IMR-90 (cell line): ENCODE data around the gene FBXO34. TPM values are rescaled to one million over a fixed set of nuclear protein-coding genes. Genes with fewer than 3 reads are reported as not detected.

Experiments
- ATAC-seq: fragments of 200-7000 bp; cut with Tn5 transposase; 2 replicates; pipeline ENCODE4 v1.9.1; 2020; ENCODE audit warnings: low read depth, mild to moderate bottlenecking, moderate library complexity
- BruUV-seq: library from RNA; stranded (reverse); fragments of 400-500 nt; replicated peaks from 2 replicates; lab custom pipeline; 2021; lab: Mats Ljungman, UMichigan
- CTCF ChIA-PET: fragments of 300-600 bp; formaldehyde crosslinking; extraction: SDS; loops from one replicate; lab custom pipeline; 2021; ENCODE audit warnings: antibody characterized with exemption; lab: Yijun Ruan, JAX
- POLR2A ChIA-PET: fragments of 300-600 bp; sonication (Branson Sonifier 250); formaldehyde crosslinking; loops from one replicate; lab custom pipeline; 2022; ENCODE audit warnings: antibody characterized with exemption; ENCODE audit not compliant: unreplicated experiment; lab: Charles Lee
- DNase-seq: peaks from one replicate; pipeline ENCODE4 v3.0.0; 2013
- H2AFZ ChIP-seq: replicated peaks from 2 replicates; pipeline ENCODE3; 2013; ENCODE audit warnings: low read length, mild to moderate bottlenecking; ENCODE audit not compliant: poor library complexity
- H2AK5ac ChIP-seq: 2 replicates; pipeline ENCODE4 v1.6.1; 2013; ENCODE audit warnings: low read depth, low read length, inconsistent platforms
- H2AK9ac ChIP-seq: replicated peaks from 2 replicates; pipeline ENCODE3; 2013; ENCODE audit warnings: mild to moderate bottlenecking, low read depth, low read length, moderate library complexity; ENCODE audit not compliant: poor library complexity
- H2BK120ac ChIP-seq: 2 replicates; pipeline ENCODE4 v1.6.1; 2013; ENCODE audit warnings: low read depth, low read length, inconsistent platforms
- H2BK15ac ChIP-seq: 3 replicates; pipeline ENCODE4 v1.6.1; 2013; ENCODE audit warnings: low read depth, low read length, inconsistent platforms
- H2BK20ac ChIP-seq: 2 replicates; pipeline ENCODE4 v1.6.1; 2013; ENCODE audit warnings: low read depth, mild to moderate bottlenecking, inconsistent platforms, low read length, moderate library complexity
- H2BK5ac ChIP-seq: 2 replicates; pipeline ENCODE4 v1.6.1; 2013; ENCODE audit warnings: mild to moderate bottlenecking, low read depth, low read length, inconsistent platforms; ENCODE audit not compliant: poor library complexity, severe bottlenecking
- H3K14ac ChIP-seq: replicated peaks from 2 replicates; pipeline ENCODE4 v1.6.1; 2013; ENCODE audit warnings: low read depth, low read length, inconsistent platforms
- H3K18ac ChIP-seq: 2 replicates; pipeline ENCODE4 v1.6.1; 2013; ENCODE audit warnings: low read depth, low read length, control low read depth
- H3K23ac ChIP-seq: 2 replicates; pipeline ENCODE4 v1.6.1; 2013; ENCODE audit warnings: low read depth, low read length, inconsistent platforms
- H3K27ac ChIP-seq: 2 replicates; pipeline ENCODE4 v1.5.1; 2013; ENCODE audit warnings: mild to moderate bottlenecking, control low read depth, low read length; ENCODE audit not compliant: insufficient read depth
- H3K27me3 ChIP-seq: 2 replicates; pipeline ENCODE4 v1.6.1; 2013; ENCODE audit warnings: low read length; ENCODE audit not compliant: control insufficient read depth, insufficient read depth
- H3K36me3 ChIP-seq: 2 replicates; pipeline ENCODE4 v1.6.1; 2013; ENCODE audit warnings: low read length, mixed read lengths; ENCODE audit not compliant: control insufficient read depth, insufficient read depth
- H3K4ac ChIP-seq: 2 replicates; pipeline ENCODE4 v1.6.1; 2013; ENCODE audit warnings: low read depth, low read length, inconsistent platforms
- H3K4me1 ChIP-seq: 2 replicates; pipeline ENCODE4 v1.6.1; 2013; ENCODE audit warnings: low read length, mixed read lengths; ENCODE audit not compliant: control insufficient read depth, insufficient read depth
- H3K4me2 ChIP-seq: 2 replicates; pipeline ENCODE4 v1.6.1; 2013; ENCODE audit warnings: low read depth, mild to moderate bottlenecking, control low read depth, low read length, moderate library complexity
- H3K4me3 ChIP-seq: 2 replicates; pipeline ENCODE4 v1.5.1; 2013; ENCODE audit warnings: low read depth, mild to moderate bottlenecking, control low read depth, low read length, moderate library complexity; ENCODE audit not compliant: insufficient read depth
- H3K56ac ChIP-seq: 2 replicates; pipeline ENCODE4 v1.6.1; 2013; ENCODE audit warnings: low read length, inconsistent platforms; ENCODE audit not compliant: insufficient read depth; ENCODE audit errors: extremely low read depth
- H3K79me1 ChIP-seq, 2 experiments: 2 replicates each; pipeline ENCODE4 v1.6.1; 2013; ENCODE audit warnings: low read length in 2 of 2, inconsistent platforms in 1 of 2, low read depth in 1 of 2
- H3K9ac ChIP-seq: 2 replicates; pipeline ENCODE4 v1.6.1; 2013; ENCODE audit warnings: low read depth, low read length, control low read depth
- H3K9me1 ChIP-seq: 2 replicates; pipeline ENCODE4 v1.6.1; 2013; ENCODE audit warnings: low read length, inconsistent platforms; ENCODE audit not compliant: insufficient read depth
- H3K9me3 ChIP-seq: 2 replicates; pipeline ENCODE4 v1.6.1; 2013; ENCODE audit warnings: low read length; ENCODE audit not compliant: control insufficient read depth, insufficient read depth
- H4K20me1 ChIP-seq: 2 replicates; pipeline ENCODE4 v1.6.1; 2013; ENCODE audit warnings: low read length, inconsistent platforms; ENCODE audit not compliant: insufficient read depth
- H4K5ac ChIP-seq: 2 replicates; pipeline ENCODE4 v1.6.1; 2013; ENCODE audit warnings: mild to moderate bottlenecking, low read depth, low read length, control low read depth
- H4K8ac ChIP-seq, 2 experiments: 2 replicates each; pipeline ENCODE4 v1.6.1; 2013; ENCODE audit warnings: low read depth in 2 of 2, low read length in 2 of 2, control low read depth in 1 of 2, inconsistent platforms in 1 of 2
- H4K91ac ChIP-seq: 2 replicates; pipeline ENCODE4 v1.6.1; 2013; ENCODE audit warnings: low read depth, low read length, inconsistent platforms; ENCODE audit not compliant: insufficient read depth
- BHLHE40 ChIP-seq: fragments of 150-350 bp; IDR thresholded peaks from 2 replicates; pipeline ENCODE4 v1.6.1; 2016; ENCODE audit warnings: mild to moderate bottlenecking, low read depth, low read length
- CEBPB ChIP-seq: IDR thresholded peaks from 2 replicates; pipeline ENCODE4 v1.6.1; 2012; ENCODE audit warnings: low read depth, low read length, improper control_type of control experiment
- CTCF ChIP-seq: conservative IDR thresholded peaks from 2 replicates; pipeline ENCODE4 v1.5.1; 2012; ENCODE audit warnings: mild to moderate bottlenecking, low read depth, low read length, improper control_type of control experiment
- FOS ChIP-seq: fragments of 150-350 bp; IDR thresholded peaks from 2 replicates; pipeline ENCODE4 v1.6.1; 2016; ENCODE audit warnings: low read depth, low read length
- MAFK ChIP-seq: IDR thresholded peaks from 2 replicates; pipeline ENCODE4 v1.6.1; 2012; ENCODE audit warnings: low read depth, low read length, improper control_type of control experiment
- MAZ ChIP-seq: IDR thresholded peaks from 2 replicates; pipeline ENCODE4 v1.6.1; 2012; ENCODE audit warnings: low read depth, mild to moderate bottlenecking, low read length, improper control_type of control experiment, moderate library complexity, borderline replicate concordance
- MXI1 ChIP-seq: IDR thresholded peaks from 2 replicates; pipeline ENCODE4 v1.6.1; 2012; ENCODE audit warnings: low read depth, mild to moderate bottlenecking, low read length, moderate library complexity, borderline replicate concordance
- NFE2L2 ChIP-seq: fragments of 150-350 bp; IDR thresholded peaks from 2 replicates; pipeline ENCODE4 v1.6.1; 2016; ENCODE audit warnings: low read depth, mild to moderate bottlenecking, low read length
- POLR2A ChIP-seq: IDR thresholded peaks from 2 replicates; pipeline ENCODE4 v1.6.1; 2012; ENCODE audit warnings: mild to moderate bottlenecking, low read depth, low read length
- RAD21 ChIP-seq: IDR thresholded peaks from 2 replicates; pipeline ENCODE4 v1.6.1; 2012; ENCODE audit warnings: low read length, improper control_type of control experiment
- RFX5 ChIP-seq: IDR thresholded peaks from 2 replicates; pipeline ENCODE4 v1.8.0; 2012; ENCODE audit warnings: low read depth, mild to moderate bottlenecking, low read length, moderate library complexity
- SMC3 ChIP-seq: fragments of 150-350 bp; IDR thresholded peaks from 2 replicates; pipeline ENCODE4 v1.6.1; 2016; ENCODE audit warnings: low read depth, mild to moderate bottlenecking, antibody characterized with exemption, low read length, moderate library complexity
- USF2 ChIP-seq: fragments of 150-350 bp; IDR thresholded peaks from 2 replicates; pipeline ENCODE4 v1.6.1; 2017; ENCODE audit warnings: mild to moderate bottlenecking, antibody characterized with exemption, low read length, low read depth
- WGBS, 2 experiments: methylation state at CpG; one replicate each; pipeline versions ENCODE4 v1.1.5 to v1.1.7; 2013; ENCODE audit warnings: missing lambda C conversion rate in 2 of 2; ENCODE audit not compliant: insufficient read length in 1 of 2; ENCODE audit errors: extremely low coverage in 2 of 2; 5-methylcytosine and 5-hydroxymethylcytosine counted together
- dilution Hi-C: fragments of 300-500 bp; cut with HindIII; formaldehyde crosslinking; loops from one replicate; pipeline ENCODE4 v1.14.3; 2018; ENCODE audit warnings: low sequenced_read_pairs; ENCODE audit not compliant: unreplicated experiment
- in situ Hi-C: fragments of 300-500 bp; cut with MboI; formaldehyde crosslinking; loops from 3 replicates; pipeline ENCODE4 v1.14.3; 2019; ENCODE audit warnings: low sequenced_read_pairs, inconsistent platforms, mixed read lengths
- intact Hi-C: fragments of 100-400 bp; cut with micrococcal nuclease; formaldehyde crosslinking; loops from 2 replicates; pipeline ENCODE4 v1.10.0; 2022
- polyA plus RNA-seq, 3 experiments: library from polyadenylated mRNA; depleted of rRNA; stranded (reverse); fragments of >200 nt; gene quantifications; 2 replicates each; pipeline ENCODE4 v1.2.3, GENCODE V29; 2012; ENCODE audit warnings: low replicate concordance in 1 of 3
- total RNA-seq: library from RNA; depleted of rRNA; stranded (reverse); fragments of >200 nt; gene quantifications from 2 replicates; pipeline ENCODE4 v1.2.3, GENCODE V29; 2012

FBXO34 gene
- total and polyA plus RNA-seq, 2 of the 4 experiments (the other 2 are of a cell fraction) = 15.4 to 35.1 TPM

- H3K4me3 ChIP-seq = no peak overlapping the region
- no peaks in the 10 kb centered on the region; the same call in 1 of the 2 replicates for H3K36me3 ChIP-seq
- no peak overlapping the region for H2AK5ac ChIP-seq
- no peak overlapping the region for H4K91ac ChIP-seq
- no peak overlapping the region for H2BK20ac ChIP-seq
- ATAC-seq = no peak
- no peak overlapping the region for H3K4me2 ChIP-seq
- H3K9me1 ChIP-seq = peaks cover 17% of the 10 kb centered on the region
- no peaks in the 10 kb centered on the region for H3K9me3 ChIP-seq
- no peak overlapping the region for H2BK120ac ChIP-seq
- in situ Hi-C loops = no loop called here
- no peak overlapping the region for H4K5ac ChIP-seq
- peaks cover 44% of the 10 kb centered on the region for H4K20me1 ChIP-seq
- WGBS, 2 experiments = no CpG with 5 or more reads among the region's 2 CpGs
- H3K4me1 ChIP-seq = peaks cover 6% of the 10 kb centered on the region
- DNase-seq = no peak
- H2AK9ac ChIP-seq = no peak overlapping the region
- intact Hi-C loops = no loop called here
- no peak overlapping the region for H2BK5ac ChIP-seq
- no TSS peak for BruUV-seq
- H2BK15ac ChIP-seq = no peak overlapping the region
- no peak overlapping the region for H3K4ac ChIP-seq
- no peaks in the 10 kb centered on the region for H3K27me3 ChIP-seq
- CTCF ChIA-PET = no interaction called here
- no peak overlapping the region for H3K27ac ChIP-seq
- no peak overlapping the region for H3K18ac ChIP-seq
- no peak overlapping the region for H3K56ac ChIP-seq
- H3K79me1 ChIP-seq = peaks cover 42 to 62% of the 10 kb centered on the region in 2 experiments
- TF ChIP-seq MAZ = no peak
- TF ChIP-seq CEBPB = no peak
- TF ChIP-seq FOS = no peak
- no peak for TF ChIP-seq RAD21
- TF ChIP-seq POLR2A = no peak
- TF ChIP-seq USF2 = no peak
- no peak for TF ChIP-seq NFE2L2
- no peak for TF ChIP-seq SMC3
- TF ChIP-seq MXI1 = no peak
- no peak for TF ChIP-seq CTCF
- TF ChIP-seq RFX5 = no peak
- TF ChIP-seq MAFK = no peak
- no peak for TF ChIP-seq BHLHE40
- no peak overlapping the region for H3K14ac ChIP-seq
- dilution Hi-C loops = no loop called here
- no peak overlapping the region for H2AFZ ChIP-seq
- H3K9ac ChIP-seq = no peak overlapping the region
- no peak overlapping the region for H4K8ac ChIP-seq
- no peak overlapping the region for H3K23ac ChIP-seq
- POLR2A ChIA-PET = no interaction called here
Observed at GRCh38 chr14:55341781-55342180, 70.6 kb downstream of the FBXO34 start.
